Neural crest cell (in vitro differentiated cells): ENCODE data around the gene PEX16. TPM values are rescaled to one million over a fixed set of nuclear protein-coding genes. Genes with fewer than 3 reads are reported as not detected.

ENCODE experiments used
- DNase-seq: peaks from one replicate; pipeline ENCODE4 v3.0.0; 2021; ENCODE audit warnings: low read depth, mixed read lengths, low spot score
- H3K27ac Mint-ChIP-seq: one replicate; pipeline ENCODE4 v1.8.0; 2021; ENCODE audit warnings: mild to moderate bottlenecking, mixed read lengths; ENCODE audit not compliant: unreplicated experiment
- H3K27me3 Mint-ChIP-seq: 2 replicates; pipeline ENCODE4 v1.8.0; 2021; ENCODE audit warnings: low read depth, mild to moderate bottlenecking, mixed read lengths
- H3K36me3 Mint-ChIP-seq: 2 replicates; pipeline ENCODE4 v1.8.0; 2021; ENCODE audit warnings: low read depth, mild to moderate bottlenecking, mixed read lengths
- H3K4me1 Mint-ChIP-seq: 2 replicates; pipeline ENCODE4 v1.8.0; 2021; ENCODE audit warnings: mixed read lengths
- H3K4me3 Mint-ChIP-seq: one replicate; pipeline ENCODE4 v1.8.0; 2021; ENCODE audit warnings: mild to moderate bottlenecking, mixed read lengths
- H3K9me3 Mint-ChIP-seq: 2 replicates; pipeline ENCODE4 v1.8.0; 2021; ENCODE audit warnings: mixed read lengths
- total RNA-seq: library from RNA; stranded (reverse); gene quantifications from 2 replicates; pipeline ENCODE4 v1.2.1, GENCODE V29; 2021
- TF ChIP-seq, protein P1 (sequence below): fragments of 200-600 bp; sonication (generic); conservative IDR thresholded peaks from 2 replicates; pipeline ENCODE4 v1.5.0; 2021; ENCODE audit warnings: antibody characterized with exemption, mild to moderate bottlenecking

Gene PEX16
- total RNA-seq, 1 donor from 2014 or later: 29.6 TPM

DNA sequence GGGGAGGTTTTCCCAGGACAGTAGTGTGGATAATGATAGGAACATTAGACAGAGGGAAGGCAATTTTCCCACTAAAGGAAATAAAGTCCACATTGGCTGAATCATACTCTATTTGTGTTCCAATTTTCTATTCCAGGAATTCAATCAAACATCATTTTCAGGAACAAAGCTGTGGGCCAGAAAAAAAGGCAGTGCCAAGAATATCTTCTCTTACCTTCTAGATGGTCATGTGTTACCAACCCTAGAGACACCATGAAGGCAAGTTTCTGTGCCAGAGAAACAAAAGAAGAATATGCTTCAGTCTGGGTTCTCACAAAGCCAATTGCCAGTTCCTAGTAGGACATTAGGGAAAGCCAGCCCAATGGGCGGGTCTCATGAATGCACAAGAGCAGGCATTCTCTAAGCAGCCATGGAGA, 32.3 kb upstream of the PEX16 start:
- no peak overlapping the region for H3K4me3 Mint-ChIP-seq
- H3K9me3 Mint-ChIP-seq: no peaks in the 10 kb centered on the region
- H3K27me3 Mint-ChIP-seq: no peaks in the 10 kb centered on the region
- H3K4me1 Mint-ChIP-seq: peaks cover 23% of the 10 kb centered on the region
- DNase-seq: no peak
- H3K27ac Mint-ChIP-seq: no peak overlapping the region
- TF ChIP-seq, protein P1, sequence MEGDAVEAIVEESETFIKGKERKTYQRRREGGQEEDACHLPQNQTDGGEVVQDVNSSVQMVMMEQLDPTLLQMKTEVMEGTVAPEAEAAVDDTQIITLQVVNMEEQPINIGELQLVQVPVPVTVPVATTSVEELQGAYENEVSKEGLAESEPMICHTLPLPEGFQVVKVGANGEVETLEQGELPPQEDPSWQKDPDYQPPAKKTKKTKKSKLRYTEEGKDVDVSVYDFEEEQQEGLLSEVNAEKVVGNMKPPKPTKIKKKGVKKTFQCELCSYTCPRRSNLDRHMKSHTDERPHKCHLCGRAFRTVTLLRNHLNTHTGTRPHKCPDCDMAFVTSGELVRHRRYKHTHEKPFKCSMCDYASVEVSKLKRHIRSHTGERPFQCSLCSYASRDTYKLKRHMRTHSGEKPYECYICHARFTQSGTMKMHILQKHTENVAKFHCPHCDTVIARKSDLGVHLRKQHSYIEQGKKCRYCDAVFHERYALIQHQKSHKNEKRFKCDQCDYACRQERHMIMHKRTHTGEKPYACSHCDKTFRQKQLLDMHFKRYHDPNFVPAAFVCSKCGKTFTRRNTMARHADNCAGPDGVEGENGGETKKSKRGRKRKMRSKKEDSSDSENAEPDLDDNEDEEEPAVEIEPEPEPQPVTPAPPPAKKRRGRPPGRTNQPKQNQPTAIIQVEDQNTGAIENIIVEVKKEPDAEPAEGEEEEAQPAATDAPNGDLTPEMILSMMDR: no peak
- peaks cover 9% of the 10 kb centered on the region for H3K36me3 Mint-ChIP-seq

DNA sequence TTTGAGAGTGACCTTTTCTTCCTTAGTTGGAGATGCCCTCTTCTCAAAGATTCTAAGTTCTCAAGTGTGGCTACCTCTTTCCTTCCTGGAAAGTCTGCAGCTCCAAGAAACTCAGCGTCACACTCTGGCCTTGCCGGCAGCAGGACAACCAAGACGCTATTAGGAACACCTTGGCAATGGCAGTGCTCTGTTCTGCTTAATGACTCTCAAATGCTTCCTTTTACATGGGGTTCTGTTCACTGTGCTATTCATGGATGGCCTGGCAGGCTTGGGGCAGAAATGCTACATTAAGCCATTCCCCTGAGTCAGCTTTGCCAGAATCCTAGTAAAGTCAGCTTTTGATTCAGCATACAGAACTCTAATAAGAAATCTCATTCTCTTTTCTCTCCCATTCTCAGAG, 30.7 kb upstream of the PEX16 start:
- Mint-ChIP-seq H3K27me3 (no peaks in the 10 kb centered on the region), H3K4me3 (no peak overlapping the region), H3K36me3 (peaks cover 8% of the 10 kb centered on the region), H3K27ac (no peak overlapping the region), H3K9me3 (no peaks in the 10 kb centered on the region), H3K4me1 (peaks cover 23% of the 10 kb centered on the region)
- TF ChIP-seq, protein P1: no peak
- DNase-seq: no peak

DNA sequence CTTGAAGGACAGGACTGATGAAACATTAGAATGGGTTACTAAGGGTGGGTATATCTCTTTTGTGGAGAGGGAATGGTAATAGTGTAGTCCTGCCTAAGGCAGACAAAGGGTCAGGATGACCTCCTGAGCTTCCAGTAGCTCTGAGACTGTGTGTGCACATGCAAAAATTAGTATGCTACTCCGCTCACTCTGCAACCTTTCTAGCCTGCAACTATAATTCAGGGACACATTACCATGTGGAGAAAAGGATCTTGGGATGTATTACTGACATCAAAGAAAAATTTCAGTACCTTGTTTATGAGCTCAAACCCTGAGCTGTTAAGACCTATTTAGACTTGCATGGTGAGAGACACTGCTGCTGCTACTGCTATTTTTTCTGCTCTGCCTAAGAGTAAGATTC, 30.2 kb upstream of the PEX16 start:
- no peaks in the 10 kb centered on the region for H3K9me3 Mint-ChIP-seq

DNA sequence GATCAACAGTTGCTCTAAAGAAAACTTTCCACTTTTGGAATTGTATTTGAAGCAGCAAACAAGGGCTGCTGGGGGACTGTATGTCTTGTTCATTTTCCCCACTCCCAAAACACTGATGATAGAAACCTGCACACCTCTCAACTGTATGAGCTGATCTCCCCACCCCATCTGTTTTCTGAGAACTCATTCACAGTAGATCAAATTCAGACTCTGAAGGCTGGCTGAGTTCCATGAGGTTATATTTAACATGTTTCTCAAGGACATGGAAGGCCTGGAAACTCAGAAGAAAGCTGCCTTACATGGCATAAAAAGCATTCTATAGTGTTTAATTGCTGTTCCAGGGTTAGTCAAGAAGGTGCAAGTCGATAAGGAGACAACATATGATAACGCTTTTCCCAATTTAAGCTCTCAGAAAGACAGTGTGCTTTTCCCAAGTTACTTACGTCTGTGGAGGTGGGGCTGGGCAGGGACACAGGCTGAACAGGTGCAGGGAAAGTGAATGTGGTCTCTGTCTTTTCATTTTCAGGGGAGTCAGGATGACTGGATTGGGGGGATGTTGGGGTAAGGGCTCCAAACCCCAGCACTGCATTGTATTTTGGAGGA, 27.8 kb upstream of the PEX16 start:
- peaks cover 8% of the 10 kb centered on the region for H3K36me3 Mint-ChIP-seq
- H3K9me3 Mint-ChIP-seq: no peaks in the 10 kb centered on the region
- no peak overlapping the region for H3K27ac Mint-ChIP-seq
- TF ChIP-seq, protein P1: no peak
- no peak for DNase-seq
- H3K4me1 Mint-ChIP-seq: peaks cover 23% of the 10 kb centered on the region
- H3K27me3 Mint-ChIP-seq: no peaks in the 10 kb centered on the region
- H3K4me3 Mint-ChIP-seq: no peak overlapping the region

More for the DNA sequence above, 30.2 kb upstream of the PEX16 start:
- TF ChIP-seq, protein P1: no peak
- Mint-ChIP-seq H3K36me3 (peaks cover 8% of the 10 kb centered on the region), H3K27ac (peak overlapping the region; percentile 48), H3K27me3 (no peaks in the 10 kb centered on the region), H3K4me1 (peaks cover 23% of the 10 kb centered on the region), H3K4me3 (no peak overlapping the region)
- DNase-seq: no peak

DNA sequence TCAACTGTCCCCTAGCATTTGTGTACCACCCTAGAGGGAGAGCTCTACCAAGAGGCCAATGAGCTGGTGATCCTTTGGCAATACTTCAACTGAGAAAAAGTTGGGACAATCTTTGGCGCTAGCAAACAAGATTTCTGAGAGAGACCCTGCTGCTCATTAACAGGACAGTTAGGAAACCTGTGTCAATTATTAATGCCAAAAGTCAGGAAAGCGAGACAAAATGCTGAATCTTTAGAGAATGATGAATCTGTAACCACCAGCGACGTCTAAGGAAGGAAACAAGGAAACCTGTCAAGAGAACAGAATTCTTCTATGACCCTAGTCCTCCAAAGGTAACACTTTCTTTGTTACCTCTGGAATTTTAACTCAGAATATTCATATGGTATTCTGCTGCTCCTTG, 24.7 kb upstream of the PEX16 start:
- no peak overlapping the region for H3K4me3 Mint-ChIP-seq
- no peak for DNase-seq
- no peak overlapping the region for H3K27ac Mint-ChIP-seq
- TF ChIP-seq, protein P1: no peak
- H3K4me1 Mint-ChIP-seq: peaks cover 4% of the 10 kb centered on the region
- H3K27me3 Mint-ChIP-seq: no peaks in the 10 kb centered on the region
- peaks cover 6% of the 10 kb centered on the region for H3K36me3 Mint-ChIP-seq
- no peaks in the 10 kb centered on the region for H3K9me3 Mint-ChIP-seq
